Neural cell (in vitro differentiated cells): ENCODE measurements around the gene HELZ2. TPM values are rescaled to one million over a fixed set of nuclear protein-coding genes. Genes with fewer than 3 reads are reported as not detected.

Experiments used
- H2AFZ ChIP-seq: fragments of 200-600, 300-800 bp; sonication (generic), shearing (Covaris generic); 2 replicates; pipeline ENCODE4 v1.6.0; 2014; ENCODE audit warnings: low read depth, mild to moderate bottlenecking, antibody characterized with exemption, low read length, moderate library complexity
- H3F3A ChIP-seq: fragments of 200-600 bp; shearing (Covaris generic); 2 replicates; pipeline ENCODE4 v1.6.1; 2016; ENCODE audit warnings: mild to moderate bottlenecking, moderate library complexity, mixed read lengths, antibody characterized with exemption, low read length; ENCODE audit not compliant: insufficient read depth, poor library complexity, severe bottlenecking
- H3K27ac ChIP-seq: fragments of 200-600, 300-800 bp; sonication (generic), shearing (Covaris generic); 2 replicates; pipeline ENCODE4 v1.5.1; 2014; ENCODE audit warnings: mild to moderate bottlenecking, low read length, moderate library complexity
- H3K27me3 ChIP-seq: fragments of 300-800, 200-600 bp; sonication (generic), shearing (Covaris generic); 2 replicates; pipeline ENCODE4 v1.6.0; 2014; ENCODE audit warnings: mild to moderate bottlenecking, low read depth, low read length, moderate library complexity; ENCODE audit not compliant: insufficient read depth
- H3K36me3 ChIP-seq: fragments of 300-800, 200-600 bp; sonication (generic), shearing (Covaris generic); 2 replicates; pipeline ENCODE4 v1.5.1; 2014; ENCODE audit warnings: mild to moderate bottlenecking, antibody characterized with exemption, low read length, moderate library complexity; ENCODE audit not compliant: insufficient read depth
- H3K4me2 ChIP-seq: fragments of 300-800, 200-600 bp; sonication (generic), shearing (Covaris generic); 2 replicates; pipeline ENCODE4 v1.6.0; 2014; ENCODE audit warnings: mild to moderate bottlenecking, low read length
- H3K4me3 ChIP-seq: fragments of 300-800, 200-600 bp; sonication (generic), shearing (Covaris generic); 2 replicates; pipeline ENCODE4 v1.5.1; 2014; ENCODE audit warnings: mild to moderate bottlenecking, low read length, moderate library complexity
- H3K79me2 ChIP-seq: fragments of 200-600 bp; shearing (Covaris generic); replicated peaks from 2 replicates; pipeline ENCODE4 v1.6.0; 2014; ENCODE audit warnings: mild to moderate bottlenecking, low read length, moderate library complexity; ENCODE audit not compliant: insufficient read depth
- H3K9ac ChIP-seq: fragments of 300-800, 200-600 bp; sonication (generic), shearing (Covaris generic); 2 replicates; pipeline ENCODE4 v1.6.1; 2016; ENCODE audit warnings: mild to moderate bottlenecking, low read length, mixed read lengths
- H3K9me2 ChIP-seq: fragments of 200-600 bp; shearing (Covaris generic); 2 replicates; pipeline ENCODE4 v1.6.1; 2016; ENCODE audit warnings: mild to moderate bottlenecking, low read length, mixed read lengths; ENCODE audit not compliant: insufficient read depth
- H3K9me3 ChIP-seq: fragments of 200-600, 300-800 bp; sonication (generic), shearing (Covaris generic); 2 replicates; pipeline ENCODE4 v1.6.1; 2016; ENCODE audit warnings: mild to moderate bottlenecking, mixed run types, low read length, moderate library complexity, mixed read lengths
- H4K20me1 ChIP-seq: fragments of 200-600 bp; shearing (Covaris generic); 2 replicates; pipeline ENCODE4 v1.6.1; 2016; ENCODE audit warnings: mild to moderate bottlenecking, mixed run types; ENCODE audit not compliant: insufficient read depth
- CTCF ChIP-seq: fragments of 450-650 bp; IDR thresholded peaks from 2 replicates; pipeline ENCODE4 v1.5.1; 2014; ENCODE audit warnings: antibody characterized with exemption, mild to moderate bottlenecking, moderate library complexity; ENCODE audit not compliant: poor library complexity, severe bottlenecking
- EP300 ChIP-seq: fragments of 450-650 bp; conservative IDR thresholded peaks from 2 replicates; pipeline ENCODE4 v1.6.1; 2014; ENCODE audit warnings: antibody characterized with exemption, mild to moderate bottlenecking, moderate library complexity; ENCODE audit not compliant: poor library complexity, severe bottlenecking
- EZH2 ChIP-seq: fragments of 200-600, 300-800 bp; shearing (Covaris generic), sonication (generic); IDR thresholded peaks from 2 replicates; pipeline ENCODE4 v1.6.1; 2014; ENCODE audit warnings: antibody characterized with exemption, low read length, borderline replicate concordance, mild to moderate bottlenecking; ENCODE audit not compliant: insufficient read depth, poor library complexity, severe bottlenecking
- MXI1 ChIP-seq: fragments of 450-650 bp; conservative IDR thresholded peaks from 2 replicates; pipeline ENCODE4 v1.6.1; 2014; ENCODE audit warnings: antibody characterized with exemption, mild to moderate bottlenecking; ENCODE audit not compliant: poor library complexity, severe bottlenecking
- POLR2AphosphoS5 ChIP-seq: IDR thresholded peaks from 2 replicates; pipeline ENCODE4 v1.6.1; 2012
- RAD21 ChIP-seq: fragments of 450-650 bp; conservative IDR thresholded peaks from 2 replicates; pipeline ENCODE4 v1.6.1; 2014; ENCODE audit warnings: antibody characterized with exemption, mild to moderate bottlenecking, moderate library complexity
- SMC3 ChIP-seq: fragments of 450-650 bp; conservative IDR thresholded peaks from 2 replicates; pipeline ENCODE4 v1.6.1; 2014; ENCODE audit warnings: antibody characterized with exemption, mild to moderate bottlenecking, moderate library complexity; ENCODE audit not compliant: poor library complexity
- TAF1 ChIP-seq: IDR thresholded peaks from 2 replicates; pipeline ENCODE4 v1.6.1; 2012; ENCODE audit warnings: low read depth
- polyA plus RNA-seq: library from polyadenylated mRNA; depleted of rRNA; stranded (reverse); fragments of >200 nt; gene quantifications from 2 replicates; pipeline ENCODE4 v1.2.3, GENCODE V29; 2014
- TF ChIP-seq, protein P1 (sequence below): IDR thresholded peaks from 2 replicates; pipeline ENCODE4 v1.6.1; 2012; ENCODE audit warnings: borderline replicate concordance

The HELZ2 gene
- polyA plus RNA-seq, 1 donor from 2014 or later = 1.3 TPM

DNA sequence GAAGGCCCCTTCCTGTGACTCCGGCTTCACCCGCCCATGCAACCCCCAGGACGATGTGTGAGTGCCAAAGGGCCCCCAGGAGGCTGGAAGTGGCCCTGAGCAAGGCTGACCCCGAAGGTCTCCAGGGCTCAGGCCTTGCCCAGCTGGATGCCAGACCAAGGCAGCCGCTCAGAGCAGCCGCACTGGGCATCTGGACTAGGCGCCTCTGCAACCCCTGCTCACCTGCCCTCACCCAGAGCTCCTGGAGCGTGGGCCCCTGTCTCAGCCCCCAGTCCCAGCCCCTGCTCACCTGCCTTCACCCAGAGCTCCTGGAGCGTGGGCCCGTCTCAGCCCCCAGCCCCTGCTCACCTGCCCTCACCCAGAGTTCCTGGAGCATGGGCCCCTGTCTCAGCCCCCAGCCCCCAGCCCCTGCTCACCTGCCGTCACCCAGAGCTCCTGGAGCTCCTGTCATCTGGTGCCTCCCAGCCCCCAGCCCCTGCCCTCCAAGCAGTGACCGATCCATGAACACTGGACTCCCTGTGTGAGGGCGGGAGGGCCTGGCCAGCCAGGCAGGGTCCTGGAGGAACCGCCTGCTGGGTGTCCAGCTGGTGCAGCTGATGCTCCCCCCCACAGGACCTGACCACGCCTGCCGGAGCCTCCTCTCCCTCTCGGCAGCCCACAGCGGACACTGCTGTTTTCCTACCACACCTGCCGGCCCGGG lies 27.6 kb downstream of the HELZ2 start:
- Histone ChIP-seq H3K9me3 (no peaks in the 10 kb centered on the region), H4K20me1 (no peaks in the 10 kb centered on the region), H3K36me3 (no peaks in the 10 kb centered on the region), H3K9me2 (no peaks in the 10 kb centered on the region), H3K79me2 (no peaks in the 10 kb centered on the region), H3K9ac (no peak overlapping the region), H3K27me3 (no peaks in the 10 kb centered on the region), H3K4me2 (no peak overlapping the region), H3K27ac (no peak overlapping the region), H3F3A (no peaks in the 10 kb centered on the region), H3K4me3 (no peak overlapping the region), H2AFZ (no peak overlapping the region)
- TF ChIP-seq CTCF (no peak), MXI1 (no peak), SMC3 (no peak), TAF1 (no peak), POLR2AphosphoS5 (no peak), EZH2 (no peak), EP300 (no peak), RAD21 (no peak)
- TF ChIP-seq, protein P1, sequence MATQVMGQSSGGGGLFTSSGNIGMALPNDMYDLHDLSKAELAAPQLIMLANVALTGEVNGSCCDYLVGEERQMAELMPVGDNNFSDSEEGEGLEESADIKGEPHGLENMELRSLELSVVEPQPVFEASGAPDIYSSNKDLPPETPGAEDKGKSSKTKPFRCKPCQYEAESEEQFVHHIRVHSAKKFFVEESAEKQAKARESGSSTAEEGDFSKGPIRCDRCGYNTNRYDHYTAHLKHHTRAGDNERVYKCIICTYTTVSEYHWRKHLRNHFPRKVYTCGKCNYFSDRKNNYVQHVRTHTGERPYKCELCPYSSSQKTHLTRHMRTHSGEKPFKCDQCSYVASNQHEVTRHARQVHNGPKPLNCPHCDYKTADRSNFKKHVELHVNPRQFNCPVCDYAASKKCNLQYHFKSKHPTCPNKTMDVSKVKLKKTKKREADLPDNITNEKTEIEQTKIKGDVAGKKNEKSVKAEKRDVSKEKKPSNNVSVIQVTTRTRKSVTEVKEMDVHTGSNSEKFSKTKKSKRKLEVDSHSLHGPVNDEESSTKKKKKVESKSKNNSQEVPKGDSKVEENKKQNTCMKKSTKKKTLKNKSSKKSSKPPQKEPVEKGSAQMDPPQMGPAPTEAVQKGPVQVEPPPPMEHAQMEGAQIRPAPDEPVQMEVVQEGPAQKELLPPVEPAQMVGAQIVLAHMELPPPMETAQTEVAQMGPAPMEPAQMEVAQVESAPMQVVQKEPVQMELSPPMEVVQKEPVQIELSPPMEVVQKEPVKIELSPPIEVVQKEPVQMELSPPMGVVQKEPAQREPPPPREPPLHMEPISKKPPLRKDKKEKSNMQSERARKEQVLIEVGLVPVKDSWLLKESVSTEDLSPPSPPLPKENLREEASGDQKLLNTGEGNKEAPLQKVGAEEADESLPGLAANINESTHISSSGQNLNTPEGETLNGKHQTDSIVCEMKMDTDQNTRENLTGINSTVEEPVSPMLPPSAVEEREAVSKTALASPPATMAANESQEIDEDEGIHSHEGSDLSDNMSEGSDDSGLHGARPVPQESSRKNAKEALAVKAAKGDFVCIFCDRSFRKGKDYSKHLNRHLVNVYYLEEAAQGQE = no peak

- Histone ChIP-seq H3K27ac (no peak overlapping the region), H3K79me2 (no peaks in the 10 kb centered on the region), H3F3A (no peaks in the 10 kb centered on the region), H2AFZ (no peak overlapping the region), H4K20me1 (no peaks in the 10 kb centered on the region), H3K9ac (no peak overlapping the region), H3K27me3 (no peaks in the 10 kb centered on the region), H3K9me3 (no peaks in the 10 kb centered on the region), H3K9me2 (no peaks in the 10 kb centered on the region), H3K4me3 (no peak overlapping the region), H3K36me3 (no peaks in the 10 kb centered on the region), H3K4me2 (no peak overlapping the region)
- TF ChIP-seq EZH2 (no peak), MXI1 (no peak), RAD21 (no peak), CTCF (no peak), POLR2AphosphoS5 (no peak), TAF1 (no peak), EP300 (no peak), SMC3 (no peak)
- TF ChIP-seq, protein P1 = no peak
Observed at GRCh38 chr20:63545814-63546213, 28.2 kb downstream of the HELZ2 start.
